ENCODE data around the gene FNDC7.

- TF ChIP-seq POLR2A (IDR thresholded peaks at IDR 0.05) (no peak), CTCF (IDR thresholded peaks at IDR 0.05) (no peak), POLR2AphosphoS5 (IDR thresholded peaks at IDR 0.05) (no peak)
These were observed 15.7 kb downstream of the FNDC7 start for GRCh38 chr1:108728327-108728923.
